GM21529 (cell line): ENCODE results near the gene HOXB3.

Source experiments
- ATAC-seq: cut with Tn5 transposase; IDR thresholded peaks from one replicate; pipeline ENCODE4 v1.9.1; 2021; ENCODE audit not compliant: unreplicated experiment

HOXB3 gene

GRCh38 chr17:48626245-48627117 lies 36.4 kb upstream of the HOXB3 start, which contains the start of gene HOXB9:
TSS of gene HOXB9 (minus strand) at chr17:48626358. CDS start at chr17:48626269, 89 bp downstream.
- ATAC-seq, result no peak

GRCh38 chr17:48625495-48626244 lies 35.6 kb upstream of the HOXB3 start:
- ATAC-seq, result no peak

- no peak for ATAC-seq
Observed at GRCh38 chr17:48624544-48625494, 34.8 kb upstream of the HOXB3 start.

GRCh38 chr17:48624118-48624517 lies 34.1 kb upstream of the HOXB3 start:
- ATAC-seq, result no peak

GRCh38 chr17:48623583-48623982 lies 33.5 kb upstream of the HOXB3 start:
- ATAC-seq, result no peak

- no peak for ATAC-seq
Observed at GRCh38 chr17:48622857-48623256, 32.8 kb upstream of the HOXB3 start.

GRCh38 chr17:48621410-48622392 lies 31.7 kb upstream of the HOXB3 start:
- ATAC-seq, result no peak

- ATAC-seq, result no peak
Observed at GRCh38 chr17:48620461-48621139, 30.6 kb upstream of the HOXB3 start.

GRCh38 chr17:48619826-48620449 lies 29.9 kb upstream of the HOXB3 start:
- ATAC-seq, result no peak

- ATAC-seq, result no peak
Observed at GRCh38 chr17:48618256-48618896, 28.3 kb upstream of the HOXB3 start.

GRCh38 chr17:48617471-48618255 lies 27.6 kb upstream of the HOXB3 start:
- no peak for ATAC-seq

- ATAC-seq, result no peak
Observed at GRCh38 chr17:48616717-48617470, 26.9 kb upstream of the HOXB3 start.

GRCh38 chr17:48615963-48616716 lies 26.1 kb upstream of the HOXB3 start:
- no peak for ATAC-seq

GRCh38 chr17:48615047-48615962 lies 25.3 kb upstream of the HOXB3 start, which contains the start of gene HOXB8:
TSS of gene HOXB8 (minus strand) at chr17:48615292. CDS start at chr17:48614704, 588 bp downstream.
- ATAC-seq, result no peak
